ENCODE measurements around the gene KLHL7.

DNA sequence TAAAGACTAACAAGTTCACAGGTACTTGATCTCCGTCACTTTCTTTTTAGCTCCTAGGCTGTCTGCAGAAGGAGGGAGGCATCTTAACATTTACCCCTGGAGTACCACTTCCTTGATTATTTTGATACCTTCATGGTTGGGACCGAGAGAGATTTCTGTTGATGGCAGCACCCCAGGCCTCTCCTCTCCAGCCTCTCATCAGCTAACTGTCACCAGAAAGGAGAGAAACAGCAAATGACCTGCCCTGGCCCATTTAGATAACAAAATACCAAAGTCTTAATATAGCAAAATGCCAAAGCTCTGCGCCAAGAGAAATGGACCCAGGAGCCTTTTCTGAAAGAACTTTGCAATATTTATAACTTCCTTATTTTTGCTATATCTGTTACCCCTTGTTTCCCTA, 30.0 kb upstream of the KLHL7 start:
- TF ChIP-seq, protein P1, sequence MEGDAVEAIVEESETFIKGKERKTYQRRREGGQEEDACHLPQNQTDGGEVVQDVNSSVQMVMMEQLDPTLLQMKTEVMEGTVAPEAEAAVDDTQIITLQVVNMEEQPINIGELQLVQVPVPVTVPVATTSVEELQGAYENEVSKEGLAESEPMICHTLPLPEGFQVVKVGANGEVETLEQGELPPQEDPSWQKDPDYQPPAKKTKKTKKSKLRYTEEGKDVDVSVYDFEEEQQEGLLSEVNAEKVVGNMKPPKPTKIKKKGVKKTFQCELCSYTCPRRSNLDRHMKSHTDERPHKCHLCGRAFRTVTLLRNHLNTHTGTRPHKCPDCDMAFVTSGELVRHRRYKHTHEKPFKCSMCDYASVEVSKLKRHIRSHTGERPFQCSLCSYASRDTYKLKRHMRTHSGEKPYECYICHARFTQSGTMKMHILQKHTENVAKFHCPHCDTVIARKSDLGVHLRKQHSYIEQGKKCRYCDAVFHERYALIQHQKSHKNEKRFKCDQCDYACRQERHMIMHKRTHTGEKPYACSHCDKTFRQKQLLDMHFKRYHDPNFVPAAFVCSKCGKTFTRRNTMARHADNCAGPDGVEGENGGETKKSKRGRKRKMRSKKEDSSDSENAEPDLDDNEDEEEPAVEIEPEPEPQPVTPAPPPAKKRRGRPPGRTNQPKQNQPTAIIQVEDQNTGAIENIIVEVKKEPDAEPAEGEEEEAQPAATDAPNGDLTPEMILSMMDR (IDR thresholded peaks at IDR 0.05; ENCODE audit: low read depth, low read length), result no peak
- no peak for TF ChIP-seq POLR2A (IDR thresholded peaks at IDR 0.05; ENCODE audit: extremely low read depth, insufficient read length)

Measured in NB4 (cell line).